Measurements from ENCODE around the gene KANK2.

- TF ChIP-seq POLR2A (IDR thresholded peaks at IDR 0.05; ENCODE audit: low read depth, low read length), result no peak
- TF ChIP-seq TAF1 (IDR thresholded peaks at IDR 0.05; ENCODE audit: borderline replicate concordance, low read depth, low read length), result no peak
- TF ChIP-seq POLR2AphosphoS5 (IDR thresholded peaks at IDR 0.05; ENCODE audit: low read depth, low read length), result no peak
Measured at GRCh38 chr19:11238041-11238440, 40.7 kb upstream of the KANK2 start.

Measured in GM12892 (cell line).